HCT116 (cell line): ENCODE results near the gene SERPINA10. TPM values are rescaled to one million over a fixed set of nuclear protein-coding genes. Genes with fewer than 3 reads are reported as not detected.
A peak's percentile ranks its signal among the peaks of the same experiment; 100 is the strongest.

Experiments
- ATAC-seq: fragments of 200-7000 bp; cut with Tn5 transposase; 2 replicates; pipeline ENCODE4 v1.9.1; 2020; ENCODE audit warnings: mild to moderate bottlenecking, moderate library complexity
- BruUV-seq: library from RNA; stranded (reverse); fragments of 400-500 nt; replicated peaks from 2 replicates; lab custom pipeline; 2021; lab: Mats Ljungman, UMichigan
- CTCF ChIA-PET: fragments of 300-600 bp; sonication (Branson Sonifier 250); formaldehyde crosslinking; loops from one replicate; lab custom pipeline; 2021; ENCODE audit warnings: antibody characterized with exemption; lab: Charles Lee
- POLR2A ChIA-PET: fragments of 300-600, 350-600 bp; sonication (Branson Sonifier 250); formaldehyde crosslinking; loops from one replicate; lab custom pipeline; 2021; ENCODE audit warnings: antibody characterized with exemption; lab: Charles Lee
- RAD21 ChIA-PET, 2 experiments: fragments of 300-600 bp; sonication (Branson Sonifier 250); formaldehyde crosslinking; loops; one replicate each; lab custom pipeline; 2023; ENCODE audit warnings: low total read pairs in 2 of 2; ENCODE audit not compliant: uncharacterized antibody in 2 of 2, unreplicated experiment in 2 of 2, low non-redundant PET in 1 of 2; lab: Charles Lee
- DNase-seq: peaks from one replicate; pipeline ENCODE4 v3.0.0-alpha.2; 2010; ENCODE audit warnings: low read depth, low spot score
- H2AFZ ChIP-seq: fragments of 200-600 bp; shearing (Covaris generic), sonication (generic); 2 replicates; pipeline ENCODE4 v1.6.1; 2017; ENCODE audit warnings: low read depth, mixed run types, mixed read lengths, antibody characterized with exemption, low read length; ENCODE audit not compliant: poor library complexity, severe bottlenecking
- H3K27ac ChIP-seq: 2 replicates; pipeline ENCODE4 v1.5.1; 2012; ENCODE audit warnings: low read depth, low read length
- H3K27me3 ChIP-seq: fragments of 200-600 bp; sonication (generic); 2 replicates; pipeline ENCODE4 v1.6.1; 2016; ENCODE audit warnings: mixed run types, low read length, mixed read lengths; ENCODE audit not compliant: insufficient read depth
- H3K36me3 ChIP-seq, 2 experiments: fragments of 200-500 bp in 1 of 2; fragments of 200-600 bp in 1 of 2; sonication (Bioruptor generic) in 1 of 2; sonication (generic) in 1 of 2; 2 replicates each; pipeline versions ENCODE4 v1.5.1 to v1.6.1; 2014 to 2016; ENCODE audit warnings: low read length in 2 of 2, inconsistent platforms in 1 of 2, mixed read lengths in 1 of 2, mixed run types in 1 of 2; ENCODE audit not compliant: insufficient read depth in 2 of 2, control insufficient read depth in 1 of 2
- H3K4me1 ChIP-seq, 2 experiments: fragments of 200-600 bp in 1 of 2; sonication (generic) in 1 of 2; 2 replicates each; pipeline versions ENCODE4 v1.5.1 to v1.6.1; 2012 to 2017; ENCODE audit warnings: low read length in 2 of 2, inconsistent platforms in 1 of 2, mild to moderate bottlenecking in 1 of 2, mixed read lengths in 1 of 2, mixed run types in 1 of 2, moderate library complexity in 1 of 2; ENCODE audit not compliant: insufficient read depth in 2 of 2, control insufficient read depth in 1 of 2
- H3K4me2 ChIP-seq: fragments of 200-600 bp; sonication (generic); 2 replicates; pipeline ENCODE4 v1.6.1; 2017; ENCODE audit warnings: mixed run types, low read length, mixed read lengths
- H3K4me3 ChIP-seq, 2 experiments: fragments of 200-600 bp in 1 of 2; sonication (generic) in 1 of 2; replicated peaks in 1 of 2; 2 replicates each; pipeline ENCODE4 v1.5.1; 2011 to 2016; ENCODE audit warnings: low read length in 2 of 2, control low read depth in 1 of 2, low read depth in 1 of 2, mild to moderate bottlenecking in 1 of 2, mixed read lengths in 1 of 2, mixed run types in 1 of 2
- H3K79me2 ChIP-seq: fragments of 200-600 bp; sonication (generic); 2 replicates; pipeline ENCODE4 v1.6.1; 2017; ENCODE audit warnings: mild to moderate bottlenecking, mixed run types, low read length, moderate library complexity, mixed read lengths; ENCODE audit not compliant: insufficient read depth
- H3K9ac ChIP-seq: fragments of 200-600 bp; sonication (generic); 2 replicates; pipeline ENCODE4 v1.6.1; 2016; ENCODE audit warnings: low read length, mixed read lengths
- H3K9me2 ChIP-seq: fragments of 200-600 bp; sonication (generic), shearing (Covaris generic); 2 replicates; pipeline ENCODE4 v1.6.1; 2017; ENCODE audit warnings: mixed run types, mild to moderate bottlenecking, moderate library complexity; ENCODE audit not compliant: insufficient read depth
- H3K9me3 ChIP-seq, 2 experiments: fragments of 200-500 bp in 1 of 2; fragments of 200-600 bp in 1 of 2; sonication (Bioruptor generic) in 1 of 2; sonication (generic) in 1 of 2; 2 replicates each; pipeline ENCODE4 v1.6.1; 2014 to 2017; ENCODE audit warnings: low read length in 2 of 2, mixed read lengths in 2 of 2, inconsistent platforms in 1 of 2, low read depth in 1 of 2, mild to moderate bottlenecking in 1 of 2, mixed run types in 1 of 2, moderate library complexity in 1 of 2; ENCODE audit not compliant: control insufficient read depth in 1 of 2, insufficient read depth in 1 of 2
- H4K20me1 ChIP-seq: fragments of 200-600 bp; sonication (generic), shearing (Covaris generic); 2 replicates; pipeline ENCODE4 v1.6.1; 2017; ENCODE audit warnings: mixed run types, mild to moderate bottlenecking, moderate library complexity; ENCODE audit not compliant: insufficient read depth
- ATF3 ChIP-seq: IDR thresholded peaks from 2 replicates; pipeline ENCODE4 v1.6.1; 2012
- CBX3 ChIP-seq: IDR thresholded peaks from 2 replicates; pipeline ENCODE4 v1.6.1; 2012; ENCODE audit warnings: low read depth
- CTCF ChIP-seq, 3 experiments: fragments of 200-600 bp in 1 of 3; sonication (generic) in 1 of 3; IDR thresholded peaks in 2 of 3; conservative IDR thresholded peaks in 1 of 3; 2 replicates each; pipeline ENCODE4 v1.5.1; 2012 to 2017; ENCODE audit warnings: low read depth in 2 of 3, low read length in 2 of 3, antibody characterized with exemption in 1 of 3, borderline replicate concordance in 1 of 3, control low read depth in 1 of 3, mild to moderate bottlenecking in 1 of 3, mixed read lengths in 1 of 3, mixed run types in 1 of 3, moderate library complexity in 1 of 3; ENCODE audit not compliant: insufficient read depth in 1 of 3
- ELF1 ChIP-seq: IDR thresholded peaks from 2 replicates; pipeline ENCODE4 v1.6.1; 2012; ENCODE audit warnings: low read depth, borderline replicate concordance
- EZH2 ChIP-seq: fragments of 200-600 bp; sonication (generic); IDR thresholded peaks from 2 replicates; pipeline ENCODE4 v1.6.1; 2017; ENCODE audit warnings: antibody characterized with exemption, mixed run types
- FOSL1 ChIP-seq: IDR thresholded peaks from 2 replicates; pipeline ENCODE4 v1.6.1; 2012; ENCODE audit warnings: low read depth
- JUND ChIP-seq: IDR thresholded peaks from 2 replicates; pipeline ENCODE4 v1.6.1; 2012
- POLR2A ChIP-seq: IDR thresholded peaks from 2 replicates; pipeline ENCODE4 v1.7.0; 2011; ENCODE audit warnings: borderline replicate concordance; ENCODE audit not compliant: insufficient read depth, insufficient read length; ENCODE audit errors: extremely low read depth
- RAD21 ChIP-seq: IDR thresholded peaks from 2 replicates; pipeline ENCODE4 v1.6.1; 2012; ENCODE audit warnings: low read depth, mild to moderate bottlenecking
- SP1 ChIP-seq: IDR thresholded peaks from 2 replicates; pipeline ENCODE4 v1.6.1; 2012; ENCODE audit warnings: low read depth
- ZBTB33 ChIP-seq: IDR thresholded peaks from 2 replicates; pipeline ENCODE4 v1.6.1; 2011; ENCODE audit warnings: mild to moderate bottlenecking, low read length, moderate library complexity; ENCODE audit not compliant: insufficient replicate concordance; ENCODE audit errors: extremely low read depth
- intact Hi-C: fragments of 100-400 bp; cut with micrococcal nuclease; formaldehyde crosslinking; loops from 2 replicates; pipeline ENCODE4 v1.10.0; 2022
- total RNA-seq: library from RNA; stranded (reverse); gene quantifications from one replicate; pipeline ENCODE4 v1.2.1, GENCODE V29; 2021; ENCODE audit not compliant: unreplicated experiment

SERPINA10 gene
- total RNA-seq, 1 experiment from 2014 or later = not detected

GRCh38 chr14:94338023-94338422 lies 45.0 kb upstream of the SERPINA10 start (continued):
- no peak for TF ChIP-seq CTCF (IDR thresholded peaks at IDR 0.05 in 2 of 3, conservative IDR thresholded peaks at IDR 0.05 in 1 of 3; ENCODE audit: borderline replicate concordance in 1 of 3, insufficient read depth in 1 of 3, low read depth in 2 of 3, low read length in 2 of 3)
- no peak for TF ChIP-seq EZH2
- TF ChIP-seq ZBTB33 = no peak
- no peak for TF ChIP-seq POLR2A
- TF ChIP-seq CBX3 = no peak
- no peak for TF ChIP-seq JUND
- TF ChIP-seq SP1 = no peak
- no peak for TF ChIP-seq RAD21
- no peak for TF ChIP-seq ATF3
- no peak for TF ChIP-seq FOSL1
- TF ChIP-seq, all 23 proteins: peak for 0

GRCh38 chr14:94337274-94337673 lies 44.2 kb upstream of the SERPINA10 start:
- DNase-seq = peak; percentile 50
- Histone ChIP-seq H3K9ac (no peak overlapping the region), H3K79me2 (no peaks in the 10 kb centered on the region), H3K36me3 (no peaks in the 10 kb centered on the region), H3K4me3 (no peak overlapping the region), H2AFZ (peak overlapping the region; percentile 10), H3K27ac (no peak overlapping the region), H3K9me2 (no peaks in the 10 kb centered on the region), H4K20me1 (no peaks in the 10 kb centered on the region), H3K4me2 (no peak overlapping the region), H3K9me3 (no peaks in the 10 kb centered on the region), H3K4me1 (peaks cover 8 to 16% of the 10 kb centered on the region in 2 experiments), H3K27me3 (no peaks in the 10 kb centered on the region; the same call in 1 of the 2 replicates)
- intact Hi-C loops = no loop called here
- no TSS peak for BruUV-seq
- ChIA-PET CTCF (no interaction called here), RAD21 (no interaction called here), POLR2A (no interaction called here)
- TF ChIP-seq FOSL1 = peak; percentile 62; the same call in 1 of the 2 replicates
- TF ChIP-seq ELF1 = no peak
- peak; percentile 59 for TF ChIP-seq JUND
- ATAC-seq = no peak
